NCI-H524 (cell line): ENCODE measurements around the gene EEF1AKMT2.

Source experiments
- DNase-seq, 2 experiments: peaks; one replicate each; lab custom pipeline; 2025; lab: John Stamatoyannopoulos, UW

EEF1AKMT2 gene

GRCh38 chr10:124737708-124738107, 54.0 kb downstream of the EEF1AKMT2 start:
- no peak for DNase-seq

- DNase-seq: no peak
Observed at GRCh38 chr10:124737221-124737620, 54.5 kb downstream of the EEF1AKMT2 start.

GRCh38 chr10:124736491-124737136, 55.1 kb downstream of the EEF1AKMT2 start:
- DNase-seq: no peak

GRCh38 chr10:124735491-124736286, 56.0 kb downstream of the EEF1AKMT2 start:
- no peak for DNase-seq

- DNase-seq: no peak
Observed at GRCh38 chr10:124734311-124735166, 57.1 kb downstream of the EEF1AKMT2 start.

GRCh38 chr10:124733571-124734245, 58.0 kb downstream of the EEF1AKMT2 start:
- no peak for DNase-seq

- no peak for DNase-seq
Observed at GRCh38 chr10:124732931-124733570, 58.6 kb downstream of the EEF1AKMT2 start.

- DNase-seq: no peak
Observed at GRCh38 chr10:124731551-124731950, 60.1 kb downstream of the EEF1AKMT2 start.

- DNase-seq: no peak
Observed at GRCh38 chr10:124730790-124731189, 60.9 kb downstream of the EEF1AKMT2 start.

- DNase-seq: no peak
Observed at GRCh38 chr10:124728830-124729661, 62.6 kb downstream of the EEF1AKMT2 start.

- DNase-seq: no peak
Observed at GRCh38 chr10:124728071-124728829, 63.4 kb downstream of the EEF1AKMT2 start.

- no peak for DNase-seq
Observed at GRCh38 chr10:124727361-124727960, 64.2 kb downstream of the EEF1AKMT2 start.

GRCh38 chr10:124725791-124726190, 65.9 kb downstream of the EEF1AKMT2 start:
- DNase-seq: no peak

- DNase-seq: no peak
Observed at GRCh38 chr10:124725171-124725631, 66.5 kb downstream of the EEF1AKMT2 start.

GRCh38 chr10:124724279-124725027, 67.2 kb downstream of the EEF1AKMT2 start:
- DNase-seq: no peak

- no peak for DNase-seq
Observed at GRCh38 chr10:124723826-124724225, 67.9 kb downstream of the EEF1AKMT2 start.

- DNase-seq: no peak
Observed at GRCh38 chr10:124722798-124723783, 68.6 kb downstream of the EEF1AKMT2 start.
